Islet precursor cell (in vitro differentiated cells): ENCODE results near the gene MBTPS2.
"Not testable (repeated sequence)": the region's sequence is repeated elsewhere in the genome, so short reads cannot be mapped to it uniquely, and the experiment has no call there.

Experiments used
- DNase-seq: peaks from one replicate; pipeline ENCODE4 v3.0.0-alpha.2; 2018

Gene MBTPS2

GRCh38 chrX:21839334-21840192, at the start of gene MBTPS2:
TSS of gene MBTPS2 (plus strand) at chrX:21839617. CDS start at chrX:21839735, 118 bp downstream.
- peak; percentile 90 for DNase-seq

GRCh38 chrX:21798677-21799219, 40.7 kb upstream of the MBTPS2 start:
- DNase-seq = peak; percentile 62

- DNase-seq = no peak
Observed at GRCh38 chrX:21799767-21800166, 39.6 kb upstream of the MBTPS2 start.

- DNase-seq = no peak
Observed at GRCh38 chrX:21800344-21800770, 39.1 kb upstream of the MBTPS2 start.

GRCh38 chrX:21802054-21802670, 37.3 kb upstream of the MBTPS2 start:
- no peak for DNase-seq

- DNase-seq = no peak
Observed at GRCh38 chrX:21802839-21803238, 36.6 kb upstream of the MBTPS2 start.

- no peak for DNase-seq
Observed at GRCh38 chrX:21806691-21807090, 32.7 kb upstream of the MBTPS2 start.

- no peak for DNase-seq
Observed at GRCh38 chrX:21811832-21812231, 27.6 kb upstream of the MBTPS2 start.

- DNase-seq = no peak
Observed at GRCh38 chrX:21812628-21813027, 26.8 kb upstream of the MBTPS2 start.

GRCh38 chrX:21813612-21814368, 25.6 kb upstream of the MBTPS2 start:
- no peak for DNase-seq

- DNase-seq = no peak
Observed at GRCh38 chrX:21816136-21816535, 23.3 kb upstream of the MBTPS2 start.

- not testable (repeated sequence) for DNase-seq
Observed at GRCh38 chrX:21820170-21820569, 19.2 kb upstream of the MBTPS2 start.

- DNase-seq = peak; percentile 79
Observed at GRCh38 chrX:21821875-21822274, 17.5 kb upstream of the MBTPS2 start.

- DNase-seq = no peak
Observed at GRCh38 chrX:21831496-21831895, 7.9 kb upstream of the MBTPS2 start.

- no peak for DNase-seq
Observed at GRCh38 chrX:21837056-21837455, 2.4 kb upstream of the MBTPS2 start.

GRCh38 chrX:21838937-21839333, 482 bp upstream of the MBTPS2 start:
- no peak for DNase-seq

- DNase-seq = no peak
Observed at GRCh38 chrX:21840193-21840545, 752 bp downstream of the MBTPS2 start.

- no peak for DNase-seq
Observed at GRCh38 chrX:21843179-21843578, 3.8 kb downstream of the MBTPS2 start.

- DNase-seq = no peak
Observed at GRCh38 chrX:21845096-21845495, 5.7 kb downstream of the MBTPS2 start.

GRCh38 chrX:21847342-21847741, 7.9 kb downstream of the MBTPS2 start:
- no peak for DNase-seq

- DNase-seq = no peak
Observed at GRCh38 chrX:21853578-21853977, 14.2 kb downstream of the MBTPS2 start.

- no peak for DNase-seq
Observed at GRCh38 chrX:21855937-21856415, 16.6 kb downstream of the MBTPS2 start, which contains the start of gene YY2. TSS of gene YY2 (plus strand) at chrX:21855987. CDS start at chrX:21856485, 498 bp downstream.

- DNase-seq = no peak
Observed at GRCh38 chrX:21856504-21856903, 17.1 kb downstream of the MBTPS2 start.
